22Rv1 (cell line): ENCODE results near the gene COL23A1.

Source experiments
- CTCF ChIP-seq: fragments of 450-650 bp; IDR thresholded peaks from 2 replicates; pipeline ENCODE4 v1.5.1; 2017; ENCODE audit warnings: mild to moderate bottlenecking
- ZFX ChIP-seq: fragments of 450-650 bp; IDR thresholded peaks from 2 replicates; pipeline ENCODE4 v1.6.1; 2017; ENCODE audit warnings: antibody characterized with exemption, borderline replicate concordance

- TF ChIP-seq CTCF (no peak), ZFX (no peak)
Observed at GRCh38 chr5:178476972-178477754, 113.0 kb downstream of the COL23A1 start.
